ENCODE measurements around the gene P3H2.

Gene P3H2

GRCh38 chr3:190110826-190111225 is 9.9 kb downstream of the P3H2 start (continued):
- TF ChIP-seq ZNF280C (tag by site-specific recombination; IDR thresholded peaks at IDR 0.05) = no peak
- no peak for TF ChIP-seq ZNF692 (tag by site-specific recombination; IDR thresholded peaks at IDR 0.05)
- no peak for TF ChIP-seq ZBTB1 (tag by site-specific recombination; IDR thresholded peaks at IDR 0.05)
- no peak for TF ChIP-seq ZNF302 (tag by site-specific recombination; IDR thresholded peaks at IDR 0.05; ENCODE audit: low read depth)
- TF ChIP-seq EGR2 (tag by site-specific recombination; IDR thresholded peaks at IDR 0.05; ENCODE audit: low read depth) = no peak
- no peak for TF ChIP-seq ZSCAN23 (tag by site-specific recombination; IDR thresholded peaks at IDR 0.05)
- no peak for TF ChIP-seq ZNF155 (tag by site-specific recombination; IDR thresholded peaks at IDR 0.05)
- no peak for TF ChIP-seq ZNF670 (tag by site-specific recombination; IDR thresholded peaks at IDR 0.05; ENCODE audit: low read depth)

GRCh38 chr3:190109441-190109840 is 11.3 kb downstream of the P3H2 start:
- Histone ChIP-seq H3K36me3 (ENCODE audit: control insufficient read depth in 2 of 2, insufficient read depth in 1 of 2, low read length in 2 of 2) (no peaks in the 10 kb centered on the region), H3K27ac (ENCODE audit: extremely low read depth, low read depth, low read length) (no peak overlapping the region), H3K4me1 (ENCODE audit: control insufficient read depth, insufficient read depth, low read length) (no peaks in the 10 kb centered on the region), H3K4me3 (ENCODE audit: low read depth, low read length) (no peak overlapping the region), H3K9me3 (ENCODE audit: control insufficient read depth, insufficient read depth, low read depth, low read length) (no peaks in the 10 kb centered on the region)
- CTCF ChIA-PET = interaction anchor here (0.9 to 1.3 kb wide), 3 partner anchors 59 to 148 kb away, joined by 3 read pairs; no protein-coding TSS in a partner anchor
- TF ChIP-seq ZNF600 (tag by site-specific recombination; IDR thresholded peaks at IDR 0.05) = no peak
- no peak for TF ChIP-seq PRDM10 (tag by site-specific recombination; IDR thresholded peaks at IDR 0.05)
- no peak for TF ChIP-seq ZNF221 (tag by site-specific recombination; IDR thresholded peaks at IDR 0.05; ENCODE audit: borderline replicate concordance)
- TF ChIP-seq ATF2 (tag by site-specific recombination; IDR thresholded peaks at IDR 0.05; ENCODE audit: low read depth) = no peak
- no peak for TF ChIP-seq ZBTB26 (tag by site-specific recombination; optimal IDR thresholded peaks at IDR 0.05)
- no peak for TF ChIP-seq ZNF629 (tag by site-specific recombination; IDR thresholded peaks at IDR 0.05)
- no peak for TF ChIP-seq ZNF645 (tag by site-specific recombination; IDR thresholded peaks at IDR 0.05)
- TF ChIP-seq ZNF48 (tag by site-specific recombination; IDR thresholded peaks at IDR 0.05) = no peak
- TF ChIP-seq ZNF223 (tag by site-specific recombination; IDR thresholded peaks at IDR 0.05) = no peak
- POLR2A ChIA-PET = interaction anchor here (0.5 to 0.6 kb wide), 2 partner anchors 58 to 73 kb away, joined by 3 read pairs; no protein-coding TSS in a partner anchor
